Ishikawa (cell line): ENCODE data around the gene SVIP.
A peak's percentile ranks its signal among the peaks of the same experiment; 100 is the strongest.

ENCODE experiments used
- CEBPB ChIP-seq: IDR thresholded peaks from 2 replicates; pipeline ENCODE4 v1.6.1; 2012
- CREB1 ChIP-seq: IDR thresholded peaks from 2 replicates; pipeline ENCODE4 v1.6.1; 2012; ENCODE audit warnings: low read depth
- EGR1 ChIP-seq: IDR thresholded peaks from 2 replicates; pipeline ENCODE4 v1.6.1; 2012
- EP300 ChIP-seq: IDR thresholded peaks from 2 replicates; pipeline ENCODE4 v1.6.1; 2012; ENCODE audit warnings: borderline replicate concordance
- FOXM1 ChIP-seq: IDR thresholded peaks from 2 replicates; pipeline ENCODE4 v1.6.1; 2012; ENCODE audit warnings: low read depth, borderline replicate concordance
- NFIC ChIP-seq: IDR thresholded peaks from 2 replicates; pipeline ENCODE4 v1.6.1; 2012
- RAD21 ChIP-seq: IDR thresholded peaks from 2 replicates; pipeline ENCODE4 v1.6.1; 2012; ENCODE audit warnings: low read depth
- TAF1 ChIP-seq: IDR thresholded peaks from 2 replicates; pipeline ENCODE4 v1.6.1; 2012; ENCODE audit warnings: low read depth, mild to moderate bottlenecking
- TCF12 ChIP-seq: IDR thresholded peaks from 2 replicates; pipeline ENCODE4 v1.6.1; 2012; ENCODE audit warnings: low read depth
- TEAD4 ChIP-seq: IDR thresholded peaks from 2 replicates; pipeline ENCODE4 v1.6.1; 2012
- YY1 ChIP-seq: IDR thresholded peaks from 2 replicates; pipeline ENCODE4 v1.6.1; 2012; ENCODE audit warnings: low read depth
- ZBTB7A ChIP-seq: IDR thresholded peaks from 2 replicates; pipeline ENCODE4 v1.6.1; 2012; ENCODE audit warnings: low read depth
- TF ChIP-seq, protein P1 (sequence below): IDR thresholded peaks from 2 replicates; pipeline ENCODE4 v1.6.1; 2012
- TF ChIP-seq, protein P2 (sequence below): IDR thresholded peaks from 2 replicates; pipeline ENCODE4 v1.6.1; 2012
- TF ChIP-seq, protein P3 (sequence below): IDR thresholded peaks from 2 replicates; pipeline ENCODE4 v1.6.1; 2012; ENCODE audit warnings: low read depth, mild to moderate bottlenecking

SVIP gene

DNA sequence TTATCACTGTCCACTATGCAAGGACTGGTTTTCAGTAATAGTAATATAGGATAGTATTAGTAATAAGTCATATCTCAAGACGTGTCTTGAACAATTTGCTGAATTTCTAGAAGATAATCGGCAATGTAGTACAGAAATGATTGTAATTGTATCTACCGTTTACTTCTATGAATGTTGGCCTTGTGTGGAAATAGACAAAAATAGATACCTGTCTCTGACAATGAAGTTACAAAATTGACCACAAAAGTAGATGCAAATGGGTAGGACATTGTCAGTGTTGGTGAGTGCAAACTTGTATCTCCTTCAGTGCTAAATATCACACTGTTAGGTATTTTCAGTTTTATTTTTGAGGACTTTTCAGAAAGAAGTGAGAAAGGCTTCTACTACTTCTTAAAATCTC lies 43.1 kb downstream of the SVIP start:
- no peak for TF ChIP-seq RAD21
- TF ChIP-seq, protein P1, sequence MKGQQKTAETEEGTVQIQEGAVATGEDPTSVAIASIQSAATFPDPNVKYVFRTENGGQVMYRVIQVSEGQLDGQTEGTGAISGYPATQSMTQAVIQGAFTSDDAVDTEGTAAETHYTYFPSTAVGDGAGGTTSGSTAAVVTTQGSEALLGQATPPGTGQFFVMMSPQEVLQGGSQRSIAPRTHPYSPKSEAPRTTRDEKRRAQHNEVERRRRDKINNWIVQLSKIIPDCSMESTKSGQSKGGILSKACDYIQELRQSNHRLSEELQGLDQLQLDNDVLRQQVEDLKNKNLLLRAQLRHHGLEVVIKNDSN = no peak
- no peak for TF ChIP-seq CEBPB
- TF ChIP-seq TCF12 = no peak
- TF ChIP-seq TAF1 = no peak
- TF ChIP-seq NFIC = no peak
- no peak for TF ChIP-seq EP300
- no peak for TF ChIP-seq EGR1
- TF ChIP-seq, protein P2, sequence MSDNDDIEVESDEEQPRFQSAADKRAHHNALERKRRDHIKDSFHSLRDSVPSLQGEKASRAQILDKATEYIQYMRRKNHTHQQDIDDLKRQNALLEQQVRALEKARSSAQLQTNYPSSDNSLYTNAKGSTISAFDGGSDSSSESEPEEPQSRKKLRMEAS = no peak
- TF ChIP-seq, protein P3, sequence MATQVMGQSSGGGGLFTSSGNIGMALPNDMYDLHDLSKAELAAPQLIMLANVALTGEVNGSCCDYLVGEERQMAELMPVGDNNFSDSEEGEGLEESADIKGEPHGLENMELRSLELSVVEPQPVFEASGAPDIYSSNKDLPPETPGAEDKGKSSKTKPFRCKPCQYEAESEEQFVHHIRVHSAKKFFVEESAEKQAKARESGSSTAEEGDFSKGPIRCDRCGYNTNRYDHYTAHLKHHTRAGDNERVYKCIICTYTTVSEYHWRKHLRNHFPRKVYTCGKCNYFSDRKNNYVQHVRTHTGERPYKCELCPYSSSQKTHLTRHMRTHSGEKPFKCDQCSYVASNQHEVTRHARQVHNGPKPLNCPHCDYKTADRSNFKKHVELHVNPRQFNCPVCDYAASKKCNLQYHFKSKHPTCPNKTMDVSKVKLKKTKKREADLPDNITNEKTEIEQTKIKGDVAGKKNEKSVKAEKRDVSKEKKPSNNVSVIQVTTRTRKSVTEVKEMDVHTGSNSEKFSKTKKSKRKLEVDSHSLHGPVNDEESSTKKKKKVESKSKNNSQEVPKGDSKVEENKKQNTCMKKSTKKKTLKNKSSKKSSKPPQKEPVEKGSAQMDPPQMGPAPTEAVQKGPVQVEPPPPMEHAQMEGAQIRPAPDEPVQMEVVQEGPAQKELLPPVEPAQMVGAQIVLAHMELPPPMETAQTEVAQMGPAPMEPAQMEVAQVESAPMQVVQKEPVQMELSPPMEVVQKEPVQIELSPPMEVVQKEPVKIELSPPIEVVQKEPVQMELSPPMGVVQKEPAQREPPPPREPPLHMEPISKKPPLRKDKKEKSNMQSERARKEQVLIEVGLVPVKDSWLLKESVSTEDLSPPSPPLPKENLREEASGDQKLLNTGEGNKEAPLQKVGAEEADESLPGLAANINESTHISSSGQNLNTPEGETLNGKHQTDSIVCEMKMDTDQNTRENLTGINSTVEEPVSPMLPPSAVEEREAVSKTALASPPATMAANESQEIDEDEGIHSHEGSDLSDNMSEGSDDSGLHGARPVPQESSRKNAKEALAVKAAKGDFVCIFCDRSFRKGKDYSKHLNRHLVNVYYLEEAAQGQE = no peak

DNA sequence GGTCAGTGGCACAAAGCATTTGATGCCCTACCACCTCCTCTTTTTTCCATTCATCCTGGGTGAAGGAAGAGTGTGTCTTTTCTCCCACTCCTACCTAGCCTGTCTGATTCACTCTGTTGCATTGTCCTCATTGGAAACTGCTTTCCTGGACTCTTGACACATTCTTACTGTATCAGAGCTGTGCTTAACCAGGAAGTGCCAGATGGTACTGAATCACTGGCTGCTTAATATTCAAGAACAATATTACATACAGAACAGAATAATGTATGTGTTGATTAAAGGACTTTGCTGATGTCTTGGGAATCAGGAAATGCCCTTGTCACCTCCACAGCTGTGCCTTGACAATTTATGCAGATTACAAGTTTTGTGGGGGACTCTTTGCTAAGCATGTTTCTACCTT lies 44.4 kb downstream of the SVIP start:
- TF ChIP-seq, protein P3 = no peak
- TF ChIP-seq TAF1 = no peak
- no peak for TF ChIP-seq YY1

DNA sequence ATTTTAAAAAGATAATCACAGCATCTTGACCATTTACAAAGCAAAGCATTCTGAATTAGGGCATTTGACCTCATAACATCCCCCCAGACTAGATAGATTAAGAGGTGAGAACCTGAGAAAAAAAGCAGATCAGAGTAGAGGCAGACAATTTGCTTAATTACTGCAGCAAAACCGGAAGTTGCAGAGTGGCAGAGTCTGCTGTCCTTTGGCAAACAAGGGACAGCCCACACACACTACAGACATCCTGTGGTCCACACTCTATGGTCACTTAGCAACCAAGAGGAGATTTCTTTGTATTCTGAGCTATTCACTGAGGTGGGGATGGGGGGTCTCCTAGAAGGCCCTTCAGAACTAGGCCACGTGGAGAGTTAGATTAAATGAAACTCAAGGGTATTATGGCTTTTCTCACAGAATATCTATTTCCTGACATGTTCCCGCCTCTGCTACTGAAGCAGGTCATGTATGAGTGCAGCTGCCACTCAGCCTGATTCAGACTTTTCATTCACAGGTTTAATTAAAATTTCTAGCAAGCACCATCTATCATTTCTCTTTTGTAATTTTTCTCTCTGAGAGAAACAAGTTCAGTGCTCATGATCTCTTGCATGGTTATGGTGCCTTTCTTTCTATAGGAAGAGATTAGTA lies 48.5 kb downstream of the SVIP start:
- TF ChIP-seq NFIC = no peak
- no peak for TF ChIP-seq YY1
- no peak for TF ChIP-seq RAD21
- no peak for TF ChIP-seq TCF12
- TF ChIP-seq ZBTB7A = no peak
- no peak for TF ChIP-seq EP300
- TF ChIP-seq, protein P1 = no peak
- TF ChIP-seq TAF1 = no peak

DNA sequence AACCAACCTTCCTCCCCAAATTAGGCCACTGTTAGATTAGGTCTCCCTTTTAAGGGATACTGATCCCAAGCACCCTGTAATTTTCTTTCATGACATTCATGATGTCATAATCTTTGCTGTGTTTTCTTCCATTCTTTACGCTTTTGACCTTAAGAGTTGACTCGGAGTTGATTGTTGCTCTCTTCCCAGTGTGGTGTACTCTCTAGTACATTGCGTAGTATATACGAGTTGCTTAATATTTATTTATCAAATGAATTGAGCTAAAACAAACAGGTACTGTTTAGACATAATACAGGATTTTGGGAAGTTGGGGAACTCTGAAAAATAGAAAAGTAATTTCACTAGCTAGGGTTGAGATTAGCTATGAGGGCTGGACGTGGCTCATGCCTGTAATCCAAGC lies 49.8 kb downstream of the SVIP start:
- TF ChIP-seq EGR1 = no peak
- TF ChIP-seq CEBPB = no peak
- no peak for TF ChIP-seq TCF12
- no peak for TF ChIP-seq CREB1
- no peak for TF ChIP-seq RAD21
- no peak for TF ChIP-seq EP300
- no peak for TF ChIP-seq YY1
- TF ChIP-seq, protein P1 = no peak
- TF ChIP-seq ZBTB7A = no peak
- TF ChIP-seq NFIC = no peak
- TF ChIP-seq TEAD4 = no peak
- TF ChIP-seq, protein P2 = no peak

DNA sequence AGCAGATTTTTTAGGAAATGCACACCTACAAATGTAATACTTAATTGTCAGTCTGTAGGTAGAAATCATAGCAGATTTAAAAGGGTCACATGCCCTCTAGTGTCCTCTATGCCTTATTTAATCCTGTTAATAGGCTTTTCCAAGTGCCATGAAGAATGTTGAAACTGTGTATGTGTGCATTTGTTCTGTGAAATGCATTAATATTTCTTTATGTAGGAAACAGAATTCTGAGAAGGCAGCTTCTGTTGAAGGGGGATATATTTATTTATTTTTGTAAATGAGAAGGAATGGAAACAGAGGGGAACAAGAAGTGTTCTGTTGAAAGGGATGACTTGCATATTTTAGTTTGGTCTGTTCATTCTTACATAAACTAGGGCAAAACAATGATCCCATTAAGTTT lies 51.0 kb downstream of the SVIP start:
- no peak for TF ChIP-seq FOXM1
- no peak for TF ChIP-seq YY1
- no peak for TF ChIP-seq ZBTB7A
- TF ChIP-seq, protein P1 = no peak
- no peak for TF ChIP-seq TCF12
- peak; percentile 28; the same call in 1 of the 2 replicates for TF ChIP-seq RAD21

DNA sequence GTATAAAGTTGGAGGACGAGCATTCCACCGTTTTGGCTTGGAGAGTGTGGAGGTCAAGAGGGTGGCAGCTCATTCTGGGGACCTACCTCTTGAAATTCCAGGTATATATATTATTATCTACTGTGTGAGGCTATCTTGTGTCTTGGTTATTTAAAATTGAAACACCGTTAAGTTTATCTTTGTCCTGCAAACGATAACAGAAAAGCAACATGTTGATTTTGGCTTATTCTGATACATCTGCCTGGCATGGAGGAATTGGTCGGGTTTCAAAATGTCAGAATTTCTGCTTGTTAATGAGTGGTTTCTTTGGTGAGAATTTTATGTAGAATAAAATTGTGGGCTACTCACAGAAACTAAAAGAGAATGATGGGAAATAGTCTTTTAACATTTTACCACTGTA lies 54.4 kb downstream of the SVIP start:
- no peak for TF ChIP-seq TEAD4
- TF ChIP-seq, protein P3 = no peak
- TF ChIP-seq CEBPB = no peak
